Gastroesophageal sphincter (tissue), 3 donors: ENCODE measurements around the gene TERF2IP.

Experiments
- CTCF ChIP-seq, 4 experiments: fragments of 200-600 bp in 2 of 4; fragments of 450-650 bp in 2 of 4; sonication (generic) in 1 of 4; IDR thresholded peaks; one replicate each; pipeline ENCODE4 v1.5.1; 2017 to 2019; ENCODE audit warnings: antibody characterized with exemption in 4 of 4, mild to moderate bottlenecking in 2 of 4, moderate library complexity in 2 of 4
- POLR2A ChIP-seq, 2 donors: fragments of 450-650 bp; IDR thresholded peaks; one replicate each; pipeline ENCODE4 v1.6.1; 2017; ENCODE audit warnings: antibody characterized with exemption in 2 of 2, mild to moderate bottlenecking in 2 of 2, moderate library complexity in 1 of 2

DNA sequence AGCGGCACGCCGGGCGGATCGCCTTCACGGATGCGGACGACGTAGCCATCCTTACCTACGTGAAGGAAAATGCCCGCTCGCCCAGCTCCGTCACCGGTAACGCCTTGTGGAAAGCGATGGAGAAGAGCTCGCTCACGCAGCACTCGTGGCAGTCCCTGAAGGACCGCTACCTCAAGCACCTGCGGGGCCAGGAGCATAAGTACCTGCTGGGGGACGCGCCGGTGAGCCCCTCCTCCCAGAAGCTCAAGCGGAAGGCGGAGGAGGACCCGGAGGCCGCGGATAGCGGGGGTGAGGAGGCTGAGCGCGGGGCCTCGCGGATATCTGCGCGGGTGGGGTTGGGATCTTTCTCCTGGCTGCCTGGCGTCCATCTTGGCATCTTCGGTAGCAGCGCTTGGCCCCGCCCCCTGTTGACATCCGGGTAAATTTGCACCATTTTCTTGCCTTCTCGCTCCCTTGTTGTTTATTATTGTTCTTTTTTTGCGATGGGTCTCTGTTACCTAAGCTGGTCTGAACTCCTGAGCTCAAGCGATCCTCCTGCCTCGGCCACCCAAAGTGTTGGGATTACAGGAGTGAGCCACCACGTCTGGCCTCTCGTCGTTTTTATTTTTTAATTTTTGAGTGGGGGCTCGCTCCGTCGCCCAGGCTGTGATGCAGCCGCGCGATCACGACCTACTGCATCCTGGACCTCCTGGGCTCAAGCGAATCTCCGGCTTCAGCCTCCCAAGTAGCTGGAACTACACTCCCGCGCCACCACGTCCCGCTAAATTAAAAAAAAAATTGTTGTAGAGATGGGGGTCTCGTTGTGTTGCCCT is 898 bp downstream of the TERF2IP start:
- TF ChIP-seq CTCF (IDR thresholded peaks at IDR 0.05) (no peak), POLR2A (IDR thresholded peaks at IDR 0.05) (no peak)
